ENCODE results near the gene SP8.
A peak's percentile ranks its signal among the peaks of the same experiment; 100 is the strongest.
"Not testable (repeated sequence)": the region's sequence is repeated elsewhere in the genome, so short reads cannot be mapped to it uniquely, and the experiment has no call there.

Gene SP8

GRCh38 chr7:20828947-20829346 lies 42.3 kb upstream of the SP8 start:
- H3K27ac Mint-ChIP-seq = peak overlapping the region; percentile 76
- H3K4me3 Mint-ChIP-seq = no peak overlapping the region
- peaks cover 49% of the 10 kb centered on the region for H3K4me1 Mint-ChIP-seq
- peaks cover 16% of the 10 kb centered on the region for H3K27me3 Mint-ChIP-seq (ENCODE audit: low read depth, poor library complexity)
- DNase-seq = no peak
- H3K9me3 Mint-ChIP-seq = no peaks in the 10 kb centered on the region
- TF ChIP-seq CTCF (IDR thresholded peaks at IDR 0.05) = no peak
- H3K36me3 Mint-ChIP-seq (ENCODE audit: low read depth) = no peaks in the 10 kb centered on the region

GRCh38 chr7:20827172-20827571 lies 40.5 kb upstream of the SP8 start:
- H3K36me3 Mint-ChIP-seq (ENCODE audit: low read depth) = no peaks in the 10 kb centered on the region
- H3K27ac Mint-ChIP-seq = no peak overlapping the region
- no peak for DNase-seq
- H3K27me3 Mint-ChIP-seq (ENCODE audit: low read depth, poor library complexity) = peaks cover 21% of the 10 kb centered on the region
- no peak for TF ChIP-seq CTCF (IDR thresholded peaks at IDR 0.05)
- no peak overlapping the region for H3K4me3 Mint-ChIP-seq
- peaks cover 47% of the 10 kb centered on the region for H3K4me1 Mint-ChIP-seq
- H3K9me3 Mint-ChIP-seq = no peaks in the 10 kb centered on the region

- peak; percentile 16 for DNase-seq
- no peak for TF ChIP-seq CTCF (IDR thresholded peaks at IDR 0.05)
- H3K4me3 Mint-ChIP-seq = peak overlapping the region; percentile 23
- H3K4me1 Mint-ChIP-seq = peaks cover 38% of the 10 kb centered on the region
- no peaks in the 10 kb centered on the region for H3K9me3 Mint-ChIP-seq
- H3K27ac Mint-ChIP-seq = peak overlapping the region; percentile 3
- no peaks in the 10 kb centered on the region for H3K36me3 Mint-ChIP-seq (ENCODE audit: low read depth)
- peaks cover 17% of the 10 kb centered on the region for H3K27me3 Mint-ChIP-seq (ENCODE audit: low read depth, poor library complexity)
These were observed 39.6 kb upstream of the SP8 start for GRCh38 chr7:20826243-20826642.

- H3K4me3 Mint-ChIP-seq = no peak overlapping the region
- TF ChIP-seq CTCF (IDR thresholded peaks at IDR 0.05) = no peak
- peaks cover 17% of the 10 kb centered on the region for H3K27me3 Mint-ChIP-seq (ENCODE audit: low read depth, poor library complexity)
- H3K9me3 Mint-ChIP-seq = no peaks in the 10 kb centered on the region
- no peaks in the 10 kb centered on the region for H3K36me3 Mint-ChIP-seq (ENCODE audit: low read depth)
- peaks cover 35% of the 10 kb centered on the region for H3K4me1 Mint-ChIP-seq
- DNase-seq = no peak
- no peak overlapping the region for H3K27ac Mint-ChIP-seq
These were observed 38.9 kb upstream of the SP8 start for GRCh38 chr7:20825555-20825954.

GRCh38 chr7:20821390-20821789 lies 34.7 kb upstream of the SP8 start:
- Mint-ChIP-seq H3K4me1 (peaks cover 12% of the 10 kb centered on the region), H3K27me3 (ENCODE audit: low read depth, poor library complexity) (peaks cover 13% of the 10 kb centered on the region)
- H3K4me3 Mint-ChIP-seq; DNase-seq; H3K27ac Mint-ChIP-seq; H3K9me3 Mint-ChIP-seq; H3K36me3 Mint-ChIP-seq (ENCODE audit: low read depth): not testable (repeated sequence)

GRCh38 chr7:20816372-20816959 lies 29.8 kb upstream of the SP8 start:
- Mint-ChIP-seq H3K4me1 (peaks cover 5% of the 10 kb centered on the region), H3K27ac (no peak overlapping the region), H3K36me3 (ENCODE audit: low read depth) (no peaks in the 10 kb centered on the region), H3K27me3 (ENCODE audit: low read depth, poor library complexity) (peaks cover 3% of the 10 kb centered on the region), H3K9me3 (no peaks in the 10 kb centered on the region), H3K4me3 (no peak overlapping the region)
- TF ChIP-seq CTCF (IDR thresholded peaks at IDR 0.05) = no peak
- no peak for DNase-seq

Data from nephron progenitor cell (in vitro differentiated cells).